Esophagus muscularis mucosa (tissue), 3 donors: ENCODE results near the gene BMPR1A.

Experiments
- POLR2A ChIP-seq: fragments of 450-650 bp; IDR thresholded peaks from one replicate; pipeline ENCODE4 v1.6.1; 2017; ENCODE audit warnings: antibody characterized with exemption, moderate library complexity, mild to moderate bottlenecking, low read depth
- POLR2AphosphoS5 ChIP-seq, 2 donors: sonication (generic); formaldehyde crosslinking; IDR thresholded peaks; one replicate each; pipeline ENCODE4 v1.6.1; 2017; ENCODE audit warnings: antibody characterized with exemption in 2 of 2
- TF ChIP-seq, protein P1 (sequence below), 3 experiments: fragments of 200-600 bp in 2 of 3; fragments of 450-650 bp in 1 of 3; sonication (generic) in 2 of 3; IDR thresholded peaks; one replicate each; pipeline ENCODE4 v1.5.1; 2017 to 2019; ENCODE audit warnings: antibody characterized with exemption in 3 of 3, mild to moderate bottlenecking in 2 of 3, moderate library complexity in 1 of 3

- TF ChIP-seq, protein P1, sequence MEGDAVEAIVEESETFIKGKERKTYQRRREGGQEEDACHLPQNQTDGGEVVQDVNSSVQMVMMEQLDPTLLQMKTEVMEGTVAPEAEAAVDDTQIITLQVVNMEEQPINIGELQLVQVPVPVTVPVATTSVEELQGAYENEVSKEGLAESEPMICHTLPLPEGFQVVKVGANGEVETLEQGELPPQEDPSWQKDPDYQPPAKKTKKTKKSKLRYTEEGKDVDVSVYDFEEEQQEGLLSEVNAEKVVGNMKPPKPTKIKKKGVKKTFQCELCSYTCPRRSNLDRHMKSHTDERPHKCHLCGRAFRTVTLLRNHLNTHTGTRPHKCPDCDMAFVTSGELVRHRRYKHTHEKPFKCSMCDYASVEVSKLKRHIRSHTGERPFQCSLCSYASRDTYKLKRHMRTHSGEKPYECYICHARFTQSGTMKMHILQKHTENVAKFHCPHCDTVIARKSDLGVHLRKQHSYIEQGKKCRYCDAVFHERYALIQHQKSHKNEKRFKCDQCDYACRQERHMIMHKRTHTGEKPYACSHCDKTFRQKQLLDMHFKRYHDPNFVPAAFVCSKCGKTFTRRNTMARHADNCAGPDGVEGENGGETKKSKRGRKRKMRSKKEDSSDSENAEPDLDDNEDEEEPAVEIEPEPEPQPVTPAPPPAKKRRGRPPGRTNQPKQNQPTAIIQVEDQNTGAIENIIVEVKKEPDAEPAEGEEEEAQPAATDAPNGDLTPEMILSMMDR (IDR thresholded peaks at IDR 0.05) = no peak
- TF ChIP-seq POLR2A (no peak), POLR2AphosphoS5 (IDR thresholded peaks at IDR 0.05) (no peak)
Observed at GRCh38 chr10:86830043-86830591, 73.7 kb downstream of the BMPR1A start.
